ENCODE data around the gene FXR2. TPM values are rescaled to one million over a fixed set of nuclear protein-coding genes. Genes with fewer than 3 reads are reported as not detected.

The FXR2 gene
- total and polyA plus RNA-seq, 2 donors (not counting 1 experiment from before 2014, with no cell fraction given) = 22.0 to 46.6 TPM

- peak; percentile 51 to 76 for DNase-seq (ENCODE audit: low read depth in 2 of 2)
- TF ChIP-seq EZH2 (IDR thresholded peaks at IDR 0.05; ENCODE audit: low read length, missing control alignments) = no peak
- TF ChIP-seq CTCF (conservative IDR thresholded peaks at IDR 0.05 in 1 of 2, IDR thresholded peaks at IDR 0.05 in 1 of 2; ENCODE audit: low read depth in 1 of 2, low read length in 2 of 2) = no peak
- Histone ChIP-seq H3K27me3 (ENCODE audit: control insufficient read depth, insufficient read depth, low read length) (no peaks in the 10 kb centered on the region), H3K36me3 (ENCODE audit: control insufficient read depth, insufficient read depth, low read length) (peaks cover 36% of the 10 kb centered on the region), H3K4me3 (replicated peaks in 1 of 4; ENCODE audit: control extremely low read depth in 1 of 4, insufficient read depth in 1 of 4, low read depth in 3 of 4, low read length in 4 of 4) (no peak overlapping the region), H3K27ac (ENCODE audit: insufficient read depth, low read length) (peak overlapping the region; percentile 56), H2AFZ (ENCODE audit: low read length) (no peak overlapping the region), H3K4me2 (ENCODE audit: extremely low read depth, insufficient read depth, low read length) (peak overlapping the region; percentile 44), H3K4me1 (ENCODE audit: control insufficient read depth, extremely low read depth, insufficient read depth, low read length) (peaks cover 46% of the 10 kb centered on the region), H3K79me2 (ENCODE audit: control insufficient read depth, insufficient read depth, low read length) (peaks cover 14% of the 10 kb centered on the region), H3K9me3 (ENCODE audit: control insufficient read depth, insufficient read depth, low read depth, low read length) (no peaks in the 10 kb centered on the region), H3K9ac (ENCODE audit: insufficient read depth, low read length) (no peak overlapping the region), H4K20me1 (ENCODE audit: control insufficient read depth, extremely low read depth, insufficient read depth, low read length) (no peaks in the 10 kb centered on the region)
Measured at GRCh38 chr17:7590743-7591142, 24.0 kb downstream of the FXR2 start.

GRCh38 chr17:7589891-7590691 lies 24.6 kb downstream of the FXR2 start, which contains the start of gene SOX15:
Gene SOX15, minus strand, starts transcription at chr17:7590094. Its CDS starts 418 bp downstream, at chr17:7589676.
- Histone ChIP-seq H3K4me3 (replicated peaks in 1 of 4; ENCODE audit: control extremely low read depth in 1 of 4, insufficient read depth in 1 of 4, low read depth in 3 of 4, low read length in 4 of 4) (peak within 1 kb of the TSS in 3 of 4 experiments; percentile 19 to 43 (median 26)), H4K20me1 (ENCODE audit: control insufficient read depth, extremely low read depth, insufficient read depth, low read length) (no peaks in the 10 kb centered on the region), H3K4me1 (ENCODE audit: control insufficient read depth, extremely low read depth, insufficient read depth, low read length) (peaks cover 48% of the 10 kb centered on the region), H3K27me3 (ENCODE audit: control insufficient read depth, insufficient read depth, low read length) (no peaks in the 10 kb centered on the region), H3K27ac (ENCODE audit: insufficient read depth, low read length) (peak within 1 kb of the TSS; percentile 78), H3K79me2 (ENCODE audit: control insufficient read depth, insufficient read depth, low read length) (peaks cover 20% of the 10 kb centered on the region), H3K9ac (ENCODE audit: insufficient read depth, low read length) (peak within 1 kb of the TSS; percentile 47), H3K4me2 (ENCODE audit: extremely low read depth, insufficient read depth, low read length) (peak within 1 kb of the TSS; percentile 94), H3K36me3 (ENCODE audit: control insufficient read depth, insufficient read depth, low read length) (peaks cover 32% of the 10 kb centered on the region), H2AFZ (ENCODE audit: low read length) (no peak within 1 kb of the TSS), H3K9me3 (ENCODE audit: control insufficient read depth, insufficient read depth, low read depth, low read length) (no peaks in the 10 kb centered on the region)
- no peak for TF ChIP-seq EZH2 (IDR thresholded peaks at IDR 0.05; ENCODE audit: low read length, missing control alignments)
- DNase-seq (ENCODE audit: low read depth in 2 of 2) = peak in 1 of 2 donors; percentile 59

- TF ChIP-seq EZH2 (IDR thresholded peaks at IDR 0.05; ENCODE audit: low read length, missing control alignments) = no peak
- TF ChIP-seq CTCF (conservative IDR thresholded peaks at IDR 0.05 in 1 of 2, IDR thresholded peaks at IDR 0.05 in 1 of 2; ENCODE audit: low read depth in 1 of 2, low read length in 2 of 2) = peak; percentile 75 to 79
- H3K9me3 ChIP-seq (ENCODE audit: control insufficient read depth, insufficient read depth, low read depth, low read length) = no peaks in the 10 kb centered on the region
- no peaks in the 10 kb centered on the region for H3K27me3 ChIP-seq (ENCODE audit: control insufficient read depth, insufficient read depth, low read length)
- peaks cover 25% of the 10 kb centered on the region for H3K79me2 ChIP-seq (ENCODE audit: control insufficient read depth, insufficient read depth, low read length)
- no peak overlapping the region for H2AFZ ChIP-seq (ENCODE audit: low read length)
- H3K27ac ChIP-seq (ENCODE audit: insufficient read depth, low read length) = peak overlapping the region; percentile 78
- H3K9ac ChIP-seq (ENCODE audit: insufficient read depth, low read length) = peak overlapping the region; percentile 47
- H4K20me1 ChIP-seq (ENCODE audit: control insufficient read depth, extremely low read depth, insufficient read depth, low read length) = no peaks in the 10 kb centered on the region
- peak overlapping the region; percentile 94 for H3K4me2 ChIP-seq (ENCODE audit: extremely low read depth, insufficient read depth, low read length)
- H3K4me3 ChIP-seq (replicated peaks in 1 of 4; ENCODE audit: control extremely low read depth in 1 of 4, insufficient read depth in 1 of 4, low read depth in 3 of 4, low read length in 4 of 4) = peak overlapping the region in 3 of 4 experiments; percentile 19 to 43 (median 26)
- H3K4me1 ChIP-seq (ENCODE audit: control insufficient read depth, extremely low read depth, insufficient read depth, low read length) = peaks cover 48% of the 10 kb centered on the region
- DNase-seq (ENCODE audit: low read depth in 2 of 2) = peak; percentile 75 to 85
- peaks cover 29% of the 10 kb centered on the region for H3K36me3 ChIP-seq (ENCODE audit: control insufficient read depth, insufficient read depth, low read length)
Measured at GRCh38 chr17:7589204-7589868, 25.4 kb downstream of the FXR2 start.
